Testis (tissue), 3 donors: ENCODE results near the gene PRDM11. TPM values are rescaled to one million over a fixed set of nuclear protein-coding genes. Genes with fewer than 3 reads are reported as not detected.

Experiments
- DNase-seq: peaks from one replicate; pipeline ENCODE4 v3.0.0-alpha.2; 2019
- H3K27ac ChIP-seq, 2 donors: fragments of 200-600 bp; sonication (generic); one replicate each; pipeline ENCODE4 v1.5.1; 2019
- H3K27me3 ChIP-seq: fragments of 200-600 bp; sonication (generic); one replicate; pipeline ENCODE4 v1.5.1; 2019
- H3K36me3 ChIP-seq: fragments of 200-600 bp; sonication (generic); one replicate; pipeline ENCODE4 v1.5.1; 2017; ENCODE audit warnings: low read depth; ENCODE audit errors: missing control alignments
- H3K4me1 ChIP-seq: fragments of 200-600 bp; sonication (generic); one replicate; pipeline ENCODE4 v1.5.1; 2019
- H3K4me3 ChIP-seq, 2 donors: fragments of 200-600 bp; sonication (generic); one replicate each; pipeline ENCODE4 v1.5.1; 2017 to 2019
- H3K9me3 ChIP-seq: fragments of 200-600 bp; sonication (generic); one replicate; pipeline ENCODE4 v1.5.1; 2017
- CTCF ChIP-seq, 3 experiments: fragments of 450-650 bp in 2 of 3; fragments of 200-600 bp in 1 of 3; sonication (generic) in 1 of 3; IDR thresholded peaks; one replicate each; pipeline ENCODE4 v1.5.1; 2016 to 2019; ENCODE audit warnings: antibody characterized with exemption in 3 of 3, mild to moderate bottlenecking in 2 of 3, moderate library complexity in 1 of 3
- POLR2A ChIP-seq: fragments of 450-650 bp; IDR thresholded peaks from one replicate; pipeline ENCODE4 v1.6.1; 2017; ENCODE audit warnings: antibody characterized with exemption, mild to moderate bottlenecking, moderate library complexity
- WGBS, 2 donors: methylation state at CpG; one replicate each; pipeline ENCODE4 v1.1.5; 2018; 5-methylcytosine and 5-hydroxymethylcytosine counted together
- intact Hi-C: fragments of 100-400 bp; cut with DNase I; formaldehyde crosslinking; loops from one replicate; pipeline ENCODE4 v1.15.1; 2023; ENCODE audit warnings: low total_unique reads
- polyA plus RNA-seq: library from polyadenylated mRNA; stranded (reverse); fragments of 350-450 nt; fragmentation: Illumina TruSeq; extraction: RNeasy Lipid Tissue Mini Kit (QIAGEN cat#74804); gene quantifications from one replicate; pipeline ENCODE4 v1.2.3, GENCODE V29; 2014; ENCODE audit warnings: low read depth, low replicate concordance; ENCODE audit not compliant: insufficient read depth
- total RNA-seq, 2 donors: library from RNA; depleted of rRNA; stranded (reverse); fragments of >200 nt; gene quantifications; one replicate each; pipeline ENCODE4 v1.2.3, GENCODE V29; 2016

PRDM11 gene
- total and polyA plus RNA-seq, 3 donors from 2014 or later = 6.4 to 15.9 (median 13.6) TPM

DNA sequence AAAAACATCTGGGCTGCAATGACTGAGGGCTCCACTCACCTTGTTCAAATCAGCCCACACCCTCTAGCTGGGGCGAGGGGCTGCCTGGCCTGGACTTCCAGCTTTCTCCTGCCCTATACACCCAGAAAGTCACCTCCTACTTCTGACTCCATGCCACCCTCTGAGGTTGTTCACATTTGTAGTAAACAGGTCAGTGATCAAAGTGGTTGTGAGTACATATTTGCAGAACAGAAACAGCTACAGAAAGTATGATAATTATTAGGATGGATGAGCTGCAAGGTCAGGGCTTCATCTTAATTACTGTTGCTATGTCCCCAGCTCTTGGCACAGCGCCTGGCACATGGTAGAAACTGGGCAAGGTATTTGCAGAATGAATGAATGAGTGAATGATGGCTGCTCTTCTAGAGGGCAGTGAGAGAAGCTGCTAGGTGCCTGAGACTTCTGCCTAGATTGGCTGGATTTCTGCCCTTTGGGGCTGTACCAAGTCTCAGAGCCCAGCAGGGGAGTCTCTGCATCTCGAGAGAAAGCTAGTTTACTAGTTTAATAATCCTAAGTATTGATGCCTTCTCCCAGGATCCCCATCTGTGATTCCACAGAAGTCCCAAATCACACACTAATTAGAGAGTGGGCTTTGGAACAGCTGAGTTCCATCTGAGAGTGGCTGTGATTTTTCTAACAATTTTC is 103.7 kb downstream of the PRDM11 start:
- Histone ChIP-seq H3K4me3 (no peak overlapping the region), H3K27me3 (no peaks in the 10 kb centered on the region), H3K36me3 (no peaks in the 10 kb centered on the region), H3K4me1 (no peaks in the 10 kb centered on the region), H3K9me3 (no peaks in the 10 kb centered on the region), H3K27ac (no peak overlapping the region)
- intact Hi-C loops = no loop called here
- 56 to 69% methylated on average over 3 of the region's 3 CpGs for WGBS, 2 donors
- TF ChIP-seq CTCF (IDR thresholded peaks at IDR 0.05) = no peak
- DNase-seq = no peak

GRCh38 chr11:45252134-45252856 is 105.9 kb downstream of the PRDM11 start:
- 55 to 77% methylated on average over 8 to 22 of the region's 22 CpGs for WGBS, 2 donors
- Histone ChIP-seq H3K9me3 (no peaks in the 10 kb centered on the region), H3K4me1 (no peaks in the 10 kb centered on the region), H3K4me3 (no peak overlapping the region), H3K36me3 (no peaks in the 10 kb centered on the region), H3K27me3 (no peaks in the 10 kb centered on the region), H3K27ac (no peak overlapping the region)
- DNase-seq = peak; percentile 63
- intact Hi-C loops = no loop called here
- peak in 2 of 3 experiments; percentile 12 to 41 for TF ChIP-seq CTCF (IDR thresholded peaks at IDR 0.05)
- no peak for TF ChIP-seq POLR2A

GRCh38 chr11:45252877-45253276 is 106.4 kb downstream of the PRDM11 start:
- intact Hi-C loops = no loop called here
- no peak overlapping the region for H3K4me3 ChIP-seq
- no peaks in the 10 kb centered on the region for H3K27me3 ChIP-seq
- no peak for DNase-seq
- H3K9me3 ChIP-seq = no peaks in the 10 kb centered on the region
- WGBS, 2 donors = 66 to 78% methylated on average over 2 to 3 of the region's 3 CpGs
- H3K27ac ChIP-seq = no peak overlapping the region
- no peaks in the 10 kb centered on the region for H3K4me1 ChIP-seq
- TF ChIP-seq CTCF (IDR thresholded peaks at IDR 0.05) (no peak), POLR2A (no peak)
- H3K36me3 ChIP-seq = no peaks in the 10 kb centered on the region

DNA sequence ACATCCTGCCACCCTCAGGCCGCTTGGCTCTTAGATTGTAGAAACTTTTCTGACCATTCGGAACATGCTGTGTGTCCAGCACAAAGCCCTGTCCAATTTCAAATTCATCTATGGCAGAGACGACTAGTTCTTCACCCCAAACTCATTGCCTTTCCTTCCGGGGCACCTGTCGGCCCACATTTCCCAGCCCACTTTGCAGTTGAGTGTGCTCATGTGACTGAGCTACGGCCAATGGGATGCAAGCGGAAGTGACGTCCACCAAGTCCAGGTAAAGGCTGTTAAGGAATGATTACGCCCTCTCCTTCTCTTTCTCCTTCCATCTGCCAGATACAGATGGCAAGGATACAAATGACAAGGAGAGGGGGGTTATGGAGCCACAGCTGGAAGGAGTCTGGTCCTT is 107.2 kb downstream of the PRDM11 start:
- H3K4me3 ChIP-seq = peak overlapping the region in 1 of 2 donors; percentile 21
- peak; percentile 71 for DNase-seq
- intact Hi-C loops = no loop called here
- no peaks in the 10 kb centered on the region for H3K27me3 ChIP-seq
- WGBS, 2 donors = 63 to 67% methylated on average over 9 of the region's 9 CpGs
- no peak overlapping the region for H3K27ac ChIP-seq
- H3K9me3 ChIP-seq = no peaks in the 10 kb centered on the region
- no peaks in the 10 kb centered on the region for H3K4me1 ChIP-seq
- no peaks in the 10 kb centered on the region for H3K36me3 ChIP-seq
- TF ChIP-seq POLR2A = no peak
- TF ChIP-seq CTCF (IDR thresholded peaks at IDR 0.05) = no peak
